ENCODE results near the gene TAF11L6. TPM values are rescaled to one million over a fixed set of nuclear protein-coding genes. Genes with fewer than 3 reads are reported as not detected.
"Not testable (repeated sequence)": the region's sequence is repeated elsewhere in the genome, so short reads cannot be mapped to it uniquely, and the experiment has no call there.

TAF11L6 gene
- not detected for polyA plus RNA-seq (2013, experiment 1 of 2)
- not detected for polyA plus RNA-seq (2013, experiment 2 of 2)

GRCh38 chr5:17528369-17528768, at the start of gene TAF11L6:
Gene TAF11L6, plus strand, starts transcription at chr5:17528669.
- not testable (repeated sequence) for H3K9ac ChIP-seq (ENCODE audit: low read depth, low read length); H3K9me3 ChIP-seq (ENCODE audit: insufficient read depth, low read depth, low read length); H3K27me3 ChIP-seq (ENCODE audit: insufficient read depth, low read length); H3K4me1 ChIP-seq (ENCODE audit: insufficient read depth, low read length); H3K4me3 ChIP-seq (ENCODE audit: low read length); H3K36me3 ChIP-seq (ENCODE audit: insufficient read depth, low read length); H3K27ac ChIP-seq (ENCODE audit: low read depth, low read length)
- WGBS, result no CpG with 5 or more reads among the region's 15 CpGs

- no peak overlapping the region for H3K27ac ChIP-seq (ENCODE audit: low read depth, low read length)
- H3K36me3 ChIP-seq (ENCODE audit: insufficient read depth, low read length), result no peaks in the 10 kb centered on the region
- H3K4me1 ChIP-seq (ENCODE audit: insufficient read depth, low read length), result peaks cover 8% of the 10 kb centered on the region; the same call in 1 of the 2 replicates
- no peaks in the 10 kb centered on the region for H3K27me3 ChIP-seq (ENCODE audit: insufficient read depth, low read length)
- no peak overlapping the region for H3K4me3 ChIP-seq (ENCODE audit: low read length)
- no peak overlapping the region; the same call in 1 of the 2 replicates for H3K9ac ChIP-seq (ENCODE audit: low read depth, low read length)
- H3K9me3 ChIP-seq (ENCODE audit: insufficient read depth, low read depth, low read length), result no peaks in the 10 kb centered on the region
- WGBS, result 61% methylated on average over 3 of the region's 4 CpGs
Measured at GRCh38 chr5:17481378-17481777, 47.1 kb upstream of the TAF11L6 start.

GRCh38 chr5:17482790-17483189, 45.7 kb upstream of the TAF11L6 start:
- Histone ChIP-seq H3K4me1 (ENCODE audit: insufficient read depth, low read length) (peaks cover 8% of the 10 kb centered on the region; the same call in 1 of the 2 replicates), H3K27ac (ENCODE audit: low read depth, low read length) (no peak overlapping the region)

GRCh38 chr5:17486464-17487173, 41.9 kb upstream of the TAF11L6 start:
- not testable (repeated sequence) for H3K36me3 ChIP-seq (ENCODE audit: insufficient read depth, low read length); H3K9ac ChIP-seq (ENCODE audit: low read depth, low read length); H3K4me1 ChIP-seq (ENCODE audit: insufficient read depth, low read length); H3K27ac ChIP-seq (ENCODE audit: low read depth, low read length); H3K9me3 ChIP-seq (ENCODE audit: insufficient read depth, low read depth, low read length); H3K27me3 ChIP-seq (ENCODE audit: insufficient read depth, low read length); H3K4me3 ChIP-seq (ENCODE audit: low read length)
- WGBS, result 95% methylated on average over 7 of the region's 10 CpGs

More at GRCh38 chr5:17482790-17483189, 45.7 kb upstream of the TAF11L6 start:
- Histone ChIP-seq H3K9ac (ENCODE audit: low read depth, low read length) (no peak overlapping the region), H3K4me3 (ENCODE audit: low read length) (no peak overlapping the region), H3K9me3 (ENCODE audit: insufficient read depth, low read depth, low read length) (no peaks in the 10 kb centered on the region), H3K27me3 (ENCODE audit: insufficient read depth, low read length) (no peaks in the 10 kb centered on the region), H3K36me3 (ENCODE audit: insufficient read depth, low read length) (no peaks in the 10 kb centered on the region)
- 94% methylated on average over 2 of the region's 2 CpGs for WGBS

DNA sequence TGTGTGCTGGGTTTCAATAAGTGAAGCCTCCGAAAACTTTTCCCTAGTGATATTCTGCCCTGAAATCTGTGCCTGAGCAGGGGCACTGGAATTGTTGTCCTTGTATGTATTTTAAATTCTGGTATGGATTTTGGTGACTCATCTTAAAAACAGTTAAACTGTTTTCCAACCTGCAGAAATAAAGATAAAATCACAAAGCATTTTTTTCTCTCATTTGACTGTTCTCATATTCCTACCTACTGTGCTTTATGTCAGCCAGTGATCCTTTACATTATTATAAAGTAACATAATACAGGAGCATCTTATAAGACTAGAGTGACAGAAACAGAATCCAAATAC, 41.3 kb upstream of the TAF11L6 start:
- Histone ChIP-seq H3K9me3 (ENCODE audit: insufficient read depth, low read depth, low read length) (no peaks in the 10 kb centered on the region), H3K27me3 (ENCODE audit: insufficient read depth, low read length) (no peaks in the 10 kb centered on the region), H3K9ac (ENCODE audit: low read depth, low read length) (no peak overlapping the region), H3K27ac (ENCODE audit: low read depth, low read length) (no peak overlapping the region), H3K36me3 (ENCODE audit: insufficient read depth, low read length) (no peaks in the 10 kb centered on the region), H3K4me3 (ENCODE audit: low read length) (no peak overlapping the region), H3K4me1 (ENCODE audit: insufficient read depth, low read length) (no peaks in the 10 kb centered on the region)
- WGBS, result 94% methylated on average over 1 of the region's 1 CpG

GRCh38 chr5:17491257-17491656, 37.2 kb upstream of the TAF11L6 start:
- H3K4me1 ChIP-seq (ENCODE audit: insufficient read depth, low read length); H3K4me3 ChIP-seq (ENCODE audit: low read length); H3K27me3 ChIP-seq (ENCODE audit: insufficient read depth, low read length); H3K27ac ChIP-seq (ENCODE audit: low read depth, low read length); H3K9me3 ChIP-seq (ENCODE audit: insufficient read depth, low read depth, low read length); H3K36me3 ChIP-seq (ENCODE audit: insufficient read depth, low read length); H3K9ac ChIP-seq (ENCODE audit: low read depth, low read length): not testable (repeated sequence)
- WGBS, result 97% methylated on average over 23 of the region's 23 CpGs

- no peak overlapping the region for H3K4me3 ChIP-seq (ENCODE audit: low read length)
- H3K4me1 ChIP-seq (ENCODE audit: insufficient read depth, low read length), result no peaks in the 10 kb centered on the region
- no peaks in the 10 kb centered on the region for H3K36me3 ChIP-seq (ENCODE audit: insufficient read depth, low read length)
- no peaks in the 10 kb centered on the region for H3K9me3 ChIP-seq (ENCODE audit: insufficient read depth, low read depth, low read length)
- no peak overlapping the region for H3K9ac ChIP-seq (ENCODE audit: low read depth, low read length)
- H3K27ac ChIP-seq (ENCODE audit: low read depth, low read length), result no peak overlapping the region
- H3K27me3 ChIP-seq (ENCODE audit: insufficient read depth, low read length), result no peaks in the 10 kb centered on the region
- 97% methylated on average over 3 of the region's 3 CpGs for WGBS
Measured at GRCh38 chr5:17492770-17493169, 35.7 kb upstream of the TAF11L6 start.

- H3K9ac ChIP-seq (ENCODE audit: low read depth, low read length), result no peak overlapping the region
- 89% methylated on average over 4 of the region's 4 CpGs for WGBS
Measured at GRCh38 chr5:17497446-17497845, 31.0 kb upstream of the TAF11L6 start.

DNA sequence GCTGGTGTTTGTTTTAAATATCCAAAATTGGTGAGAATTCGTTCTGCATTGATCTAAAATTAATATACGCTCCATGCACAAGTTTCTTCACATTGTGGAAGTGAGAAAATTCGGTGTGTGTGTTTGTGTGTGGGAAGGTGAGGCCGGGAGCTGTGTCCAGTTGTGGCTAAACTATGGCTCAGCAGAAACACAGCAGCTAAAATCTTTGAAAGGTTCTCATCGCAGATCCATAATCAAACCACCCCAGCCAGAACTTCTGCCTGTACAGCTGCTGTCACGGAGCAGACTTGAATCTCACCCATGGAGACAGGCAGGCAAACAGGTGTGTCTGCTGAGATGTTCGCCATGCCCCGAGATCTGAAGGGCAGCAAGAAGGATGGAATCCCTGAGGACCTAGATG, 30.5 kb upstream of the TAF11L6 start, which contains the start of gene TAF11L2:
TAF11L2 (plus strand) TSS at position 301 of the 400 bp plus-strand sequence.
- not testable (repeated sequence) for H3K4me3 ChIP-seq (ENCODE audit: low read length); H3K36me3 ChIP-seq (ENCODE audit: insufficient read depth, low read length); H3K9me3 ChIP-seq (ENCODE audit: insufficient read depth, low read depth, low read length); H3K27me3 ChIP-seq (ENCODE audit: insufficient read depth, low read length); H3K27ac ChIP-seq (ENCODE audit: low read depth, low read length); H3K9ac ChIP-seq (ENCODE audit: low read depth, low read length); H3K4me1 ChIP-seq (ENCODE audit: insufficient read depth, low read length)
- 93% methylated on average over 8 of the region's 8 CpGs for WGBS

More at GRCh38 chr5:17497446-17497845, 31.0 kb upstream of the TAF11L6 start:
- Histone ChIP-seq H3K27ac (ENCODE audit: low read depth, low read length) (no peak overlapping the region), H3K4me1 (ENCODE audit: insufficient read depth, low read length) (no peaks in the 10 kb centered on the region), H3K27me3 (ENCODE audit: insufficient read depth, low read length) (no peaks in the 10 kb centered on the region), H3K9me3 (ENCODE audit: insufficient read depth, low read depth, low read length) (no peaks in the 10 kb centered on the region), H3K4me3 (ENCODE audit: low read length) (no peak overlapping the region), H3K36me3 (ENCODE audit: insufficient read depth, low read length) (no peaks in the 10 kb centered on the region)

- Histone ChIP-seq H3K4me3 (ENCODE audit: low read length) (no peak overlapping the region), H3K27me3 (ENCODE audit: insufficient read depth, low read length) (no peaks in the 10 kb centered on the region), H3K9ac (ENCODE audit: low read depth, low read length) (no peak overlapping the region), H3K27ac (ENCODE audit: low read depth, low read length) (no peak overlapping the region), H3K36me3 (ENCODE audit: insufficient read depth, low read length) (no peaks in the 10 kb centered on the region), H3K4me1 (ENCODE audit: insufficient read depth, low read length) (no peaks in the 10 kb centered on the region), H3K9me3 (ENCODE audit: insufficient read depth, low read depth, low read length) (no peaks in the 10 kb centered on the region)
- 93% methylated on average over 17 of the region's 17 CpGs for WGBS
Measured at GRCh38 chr5:17511775-17512325, 16.6 kb upstream of the TAF11L6 start.

- H3K36me3 ChIP-seq (ENCODE audit: insufficient read depth, low read length); H3K27ac ChIP-seq (ENCODE audit: low read depth, low read length); H3K4me3 ChIP-seq (ENCODE audit: low read length); H3K4me1 ChIP-seq (ENCODE audit: insufficient read depth, low read length); H3K9ac ChIP-seq (ENCODE audit: low read depth, low read length); H3K9me3 ChIP-seq (ENCODE audit: insufficient read depth, low read depth, low read length); H3K27me3 ChIP-seq (ENCODE audit: insufficient read depth, low read length): not testable (repeated sequence)
- 95% methylated on average over 4 of the region's 12 CpGs for WGBS
Measured at GRCh38 chr5:17517526-17517925, 10.9 kb upstream of the TAF11L6 start.

All from HUES64 (cell line).